GM23338 (cell line): Measurements from ENCODE around the gene NME3. TPM values are rescaled to one million over a fixed set of nuclear protein-coding genes. Genes with fewer than 3 reads are reported as not detected.

Experiments used
- ATAC-seq: fragments of 200-7000 bp; cut with Tn5 transposase; 3 replicates; pipeline ENCODE4 v1.9.1; 2020
- DNase-seq: peaks from one replicate; pipeline ENCODE4 v3.0.0-alpha.2; 2015; ENCODE audit warnings: low spot score
- H2AFZ ChIP-seq: fragments of 200-600 bp; sonication (generic); 2 replicates; pipeline ENCODE4 v1.8.0; 2016; ENCODE audit warnings: antibody characterized with exemption, mild to moderate bottlenecking, moderate library complexity
- H3F3A ChIP-seq: fragments of 200-600 bp; sonication (generic); replicated peaks from 2 replicates; pipeline ENCODE4 v1.8.0; 2017; ENCODE audit warnings: antibody characterized with exemption, mixed run types, low read depth
- H3K27ac ChIP-seq: fragments of 200-600 bp; sonication (generic); 2 replicates; pipeline ENCODE4 v1.6.1; 2016; ENCODE audit warnings: low read depth
- H3K27me3 ChIP-seq: fragments of 200-600 bp; sonication (generic); 2 replicates; pipeline ENCODE4 v1.8.0; 2016; ENCODE audit warnings: mild to moderate bottlenecking, mixed run types, moderate library complexity; ENCODE audit not compliant: insufficient read depth
- H3K36me3 ChIP-seq: fragments of 200-600 bp; sonication (generic); 2 replicates; pipeline ENCODE4 v1.8.0; 2016; ENCODE audit warnings: mild to moderate bottlenecking; ENCODE audit not compliant: insufficient read depth
- H3K4me1 ChIP-seq: fragments of 200-600 bp; sonication (generic); 2 replicates; pipeline ENCODE4 v1.8.0; 2016; ENCODE audit warnings: mild to moderate bottlenecking, moderate library complexity; ENCODE audit not compliant: insufficient read depth
- H3K4me2 ChIP-seq: fragments of 200-600 bp; sonication (generic); 2 replicates; pipeline ENCODE4 v1.7.1; 2017; ENCODE audit warnings: mixed run types
- H3K4me3 ChIP-seq: fragments of 200-600 bp; sonication (generic); 2 replicates; pipeline ENCODE4 v1.6.1; 2016; ENCODE audit warnings: mixed run types
- H3K79me2 ChIP-seq: fragments of 200-600 bp; sonication (generic); replicated peaks from 2 replicates; pipeline ENCODE4 v1.8.0; 2017; ENCODE audit warnings: mild to moderate bottlenecking; ENCODE audit not compliant: insufficient read depth
- H3K9me2 ChIP-seq: fragments of 200-600 bp; sonication (generic); 2 replicates; pipeline ENCODE4 v1.8.0; 2017; ENCODE audit not compliant: insufficient read depth
- H4K20me1 ChIP-seq: fragments of 200-600 bp; sonication (generic); replicated peaks from 2 replicates; pipeline ENCODE4 v1.8.0; 2017; ENCODE audit warnings: mild to moderate bottlenecking; ENCODE audit not compliant: insufficient read depth
- H3K27ac Mint-ChIP-seq: 2 replicates; pipeline ENCODE4 v1.8.0; 2020; ENCODE audit warnings: inconsistent platforms, mild to moderate bottlenecking, moderate library complexity, mixed read lengths
- H3K27me3 Mint-ChIP-seq: 3 replicates; pipeline ENCODE4 v1.8.0; 2022; ENCODE audit warnings: low read depth, mild to moderate bottlenecking, moderate library complexity, mixed read lengths, inconsistent platforms; ENCODE audit not compliant: insufficient read depth, poor library complexity
- H3K36me3 Mint-ChIP-seq: 3 replicates; pipeline ENCODE4 v1.8.0; 2021; ENCODE audit warnings: low read depth, mild to moderate bottlenecking, inconsistent platforms, moderate library complexity, mixed read lengths
- H3K4me1 Mint-ChIP-seq: 3 replicates; pipeline ENCODE4 v1.8.0; 2020; ENCODE audit warnings: mild to moderate bottlenecking, inconsistent platforms, mixed read lengths
- H3K4me3 Mint-ChIP-seq: 3 replicates; pipeline ENCODE4 v1.8.0; 2021; ENCODE audit warnings: moderate library complexity, mild to moderate bottlenecking, inconsistent platforms, mixed read lengths
- H3K9me3 Mint-ChIP-seq: 3 replicates; pipeline ENCODE4 v1.8.0; 2020; ENCODE audit warnings: moderate library complexity, mild to moderate bottlenecking, inconsistent platforms, mixed read lengths
- EZH2 ChIP-seq: fragments of 200-600 bp; sonication (generic); IDR thresholded peaks from one replicate; pipeline ENCODE4 v1.8.0; 2017; ENCODE audit warnings: antibody characterized with exemption, mild to moderate bottlenecking, low read depth; ENCODE audit not compliant: unreplicated experiment
- EZH2phosphoT487 ChIP-seq: fragments of 200-600 bp; sonication (generic); IDR thresholded peaks from one replicate; pipeline ENCODE4 v1.8.1; 2018; ENCODE audit warnings: antibody characterized with exemption; ENCODE audit not compliant: unreplicated experiment
- JUNB ChIP-seq: IDR thresholded peaks from one replicate; pipeline ENCODE4 v1.6.1; 2016; ENCODE audit warnings: antibody characterized with exemption; ENCODE audit not compliant: unreplicated experiment
- NANOG ChIP-seq: IDR thresholded peaks from 2 replicates; pipeline ENCODE4 v1.6.1; 2016; ENCODE audit warnings: antibody characterized with exemption, borderline replicate concordance
- POLR2AphosphoS5 ChIP-seq: IDR thresholded peaks from 2 replicates; pipeline ENCODE4 v1.6.1; 2016; ENCODE audit warnings: antibody characterized with exemption, low read depth
- ZNF462 ChIP-seq: fragments of 250-450 bp; sonication (Bioruptor Pico); IDR thresholded peaks from 2 replicates; pipeline ENCODE4 v1.5.0; 2020; ENCODE audit warnings: mild to moderate bottlenecking, moderate library complexity
- polyA plus RNA-seq: library from polyadenylated mRNA; unstranded; fragments of >200 nt; fragmentation: Nextera tagmentation; extraction: Ambion mirVana; gene quantifications from 2 replicates; pipeline ENCODE4 v1.2.1, GENCODE V29; 2016
- total RNA-seq: library from RNA; depleted of rRNA; stranded (reverse); fragments of >200 nt; shearing (Covaris generic); gene quantifications from 2 replicates; pipeline ENCODE4 v1.2.3, GENCODE V29; 2014
- TF ChIP-seq, protein P1 (sequence below): IDR thresholded peaks from one replicate; pipeline ENCODE4 v1.6.1; 2018; ENCODE audit warnings: antibody characterized with exemption; ENCODE audit not compliant: unreplicated experiment

The NME3 gene
- total and polyA plus RNA-seq, 2 experiments from 2014 or later = 95.3 to 130 TPM

DNA sequence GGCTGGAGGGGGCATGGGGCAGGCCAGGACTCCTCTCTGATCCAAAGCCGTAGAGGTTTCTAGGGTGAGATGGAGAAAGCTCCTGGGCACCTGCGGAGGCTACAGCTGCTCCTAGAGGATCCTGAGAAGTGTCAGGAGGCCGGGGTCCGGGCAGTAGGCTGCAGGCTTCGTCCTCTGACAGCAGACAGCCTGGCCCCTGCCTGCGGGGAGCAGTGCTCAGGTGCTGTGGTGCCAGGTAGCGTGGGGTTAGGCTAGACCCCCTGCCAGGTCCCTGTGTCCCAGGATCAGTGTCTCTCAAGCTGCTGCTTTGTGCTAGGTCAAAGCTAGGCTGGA is 3.1 kb upstream of the NME3 start:
- TF ChIP-seq POLR2AphosphoS5 = no peak
- TF ChIP-seq NANOG = no peak
- TF ChIP-seq EZH2 = no peak
- no peak for TF ChIP-seq ZNF462 (CRISPR knock-in tag)
- TF ChIP-seq, protein P1, sequence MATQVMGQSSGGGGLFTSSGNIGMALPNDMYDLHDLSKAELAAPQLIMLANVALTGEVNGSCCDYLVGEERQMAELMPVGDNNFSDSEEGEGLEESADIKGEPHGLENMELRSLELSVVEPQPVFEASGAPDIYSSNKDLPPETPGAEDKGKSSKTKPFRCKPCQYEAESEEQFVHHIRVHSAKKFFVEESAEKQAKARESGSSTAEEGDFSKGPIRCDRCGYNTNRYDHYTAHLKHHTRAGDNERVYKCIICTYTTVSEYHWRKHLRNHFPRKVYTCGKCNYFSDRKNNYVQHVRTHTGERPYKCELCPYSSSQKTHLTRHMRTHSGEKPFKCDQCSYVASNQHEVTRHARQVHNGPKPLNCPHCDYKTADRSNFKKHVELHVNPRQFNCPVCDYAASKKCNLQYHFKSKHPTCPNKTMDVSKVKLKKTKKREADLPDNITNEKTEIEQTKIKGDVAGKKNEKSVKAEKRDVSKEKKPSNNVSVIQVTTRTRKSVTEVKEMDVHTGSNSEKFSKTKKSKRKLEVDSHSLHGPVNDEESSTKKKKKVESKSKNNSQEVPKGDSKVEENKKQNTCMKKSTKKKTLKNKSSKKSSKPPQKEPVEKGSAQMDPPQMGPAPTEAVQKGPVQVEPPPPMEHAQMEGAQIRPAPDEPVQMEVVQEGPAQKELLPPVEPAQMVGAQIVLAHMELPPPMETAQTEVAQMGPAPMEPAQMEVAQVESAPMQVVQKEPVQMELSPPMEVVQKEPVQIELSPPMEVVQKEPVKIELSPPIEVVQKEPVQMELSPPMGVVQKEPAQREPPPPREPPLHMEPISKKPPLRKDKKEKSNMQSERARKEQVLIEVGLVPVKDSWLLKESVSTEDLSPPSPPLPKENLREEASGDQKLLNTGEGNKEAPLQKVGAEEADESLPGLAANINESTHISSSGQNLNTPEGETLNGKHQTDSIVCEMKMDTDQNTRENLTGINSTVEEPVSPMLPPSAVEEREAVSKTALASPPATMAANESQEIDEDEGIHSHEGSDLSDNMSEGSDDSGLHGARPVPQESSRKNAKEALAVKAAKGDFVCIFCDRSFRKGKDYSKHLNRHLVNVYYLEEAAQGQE = no peak
- no peak for TF ChIP-seq EZH2phosphoT487
- TF ChIP-seq JUNB = no peak
- Histone ChIP-seq H3K36me3 (no peaks in the 10 kb centered on the region), H3F3A (peaks cover 14% of the 10 kb centered on the region; the same call in 1 of the 2 replicates), H4K20me1 (peaks cover 5% of the 10 kb centered on the region; the same call in 1 of the 2 replicates), H3K4me2 (peak overlapping the region; percentile 96), H3K79me2 (peaks cover 15% of the 10 kb centered on the region), H3K27ac (no peak overlapping the region), H3K27me3 (no peaks in the 10 kb centered on the region), H3K4me1 (peaks cover 4% of the 10 kb centered on the region), H3K9me2 (no peaks in the 10 kb centered on the region), H2AFZ (no peak overlapping the region), H3K4me3 (peak overlapping the region; percentile 97; the same call in 1 of the 2 replicates)
- H3K36me3 Mint-ChIP-seq = peaks cover 23% of the 10 kb centered on the region
- no peak overlapping the region for H3K27ac Mint-ChIP-seq
- H3K9me3 Mint-ChIP-seq = peaks cover 4% of the 10 kb centered on the region; the same call in 2 of the 3 replicates
- ATAC-seq (no peak), DNase-seq (no peak)
- 0 out of 3 replicates have a peak overlapping the region, but pooled peaks have one; percentile 30 for H3K4me3 Mint-ChIP-seq
- H3K4me1 Mint-ChIP-seq = peaks cover 8% of the 10 kb centered on the region
- H3K27me3 Mint-ChIP-seq = peaks cover 23% of the 10 kb centered on the region
